PC-9 (cell line): ENCODE measurements around the gene SYNGR1. TPM values are rescaled to one million over a fixed set of nuclear protein-coding genes. Genes with fewer than 3 reads are reported as not detected.
"Not testable (repeated sequence)": the region's sequence is repeated elsewhere in the genome, so short reads cannot be mapped to it uniquely, and the experiment has no call there.

Experiments
- BruUV-seq: library from RNA; stranded (reverse); fragments of 400-500 nt; replicated peaks from 2 replicates; lab custom pipeline; 2021; lab: Mats Ljungman, UMichigan
- CTCF ChIA-PET: fragments of 300-600 bp; sonication (Branson Sonifier 250); formaldehyde crosslinking; loops from one replicate; lab custom pipeline; 2022; ENCODE audit warnings: antibody characterized with exemption; lab: Charles Lee
- POLR2A ChIA-PET: fragments of 300-600 bp; sonication (Branson Sonifier 250); formaldehyde crosslinking; loops from one replicate; lab custom pipeline; 2022; ENCODE audit warnings: antibody characterized with exemption; ENCODE audit not compliant: unreplicated experiment; lab: Charles Lee
- DNase-seq, 2 experiments: peaks; one replicate each; pipeline versions ENCODE4 v3.0.0 to v3.0.0-alpha.2; 2015 to 2022; ENCODE audit warnings: mixed read lengths in 1 of 2
- H2AFZ ChIP-seq: fragments of 200-600 bp; sonication (generic); 2 replicates; pipeline ENCODE4 v1.8.1; 2017; ENCODE audit warnings: antibody characterized with exemption
- H3F3A ChIP-seq: fragments of 200-600 bp; sonication (generic); 2 replicates; pipeline ENCODE4 v1.8.1; 2017; ENCODE audit warnings: antibody characterized with exemption, mild to moderate bottlenecking, low read depth; ENCODE audit not compliant: insufficient read depth
- H3K27ac ChIP-seq: fragments of 200-600 bp; sonication (generic); 2 replicates; pipeline ENCODE4 v1.6.1; 2016; ENCODE audit warnings: mixed run types
- H3K27me3 ChIP-seq: fragments of 200-600 bp; sonication (generic); 2 replicates; pipeline ENCODE4 v1.6.1; 2016; ENCODE audit warnings: low read depth, mixed run types; ENCODE audit not compliant: insufficient read depth
- H3K36me3 ChIP-seq: fragments of 200-600 bp; sonication (generic); 2 replicates; pipeline ENCODE4 v1.6.1; 2016; ENCODE audit warnings: low read depth, mixed run types
- H3K4me1 ChIP-seq: fragments of 200-600 bp; sonication (generic); replicated peaks from 2 replicates; pipeline ENCODE4 v1.6.1; 2016; ENCODE audit warnings: mixed run types; ENCODE audit not compliant: insufficient read depth
- H3K4me2 ChIP-seq: fragments of 200-600 bp; sonication (generic); 2 replicates; pipeline ENCODE4 v1.6.1; 2017; ENCODE audit warnings: mixed run types
- H3K4me3 ChIP-seq: fragments of 200-600 bp; sonication (generic); 2 replicates; pipeline ENCODE4 v1.6.1; 2016; ENCODE audit warnings: mixed run types
- H3K79me2 ChIP-seq: fragments of 200-600 bp; sonication (generic); 2 replicates; pipeline ENCODE4 v1.6.1; 2017; ENCODE audit warnings: low read depth, mixed run types
- H3K9me2 ChIP-seq: fragments of 200-600 bp; sonication (generic); 2 replicates; pipeline ENCODE4 v1.8.1; 2017; ENCODE audit warnings: mild to moderate bottlenecking; ENCODE audit not compliant: insufficient read depth
- H3K9me3 ChIP-seq: fragments of 200-600 bp; sonication (generic); 2 replicates; pipeline ENCODE4 v1.8.1; 2016; ENCODE audit warnings: low read depth; ENCODE audit not compliant: insufficient read depth
- H4K20me1 ChIP-seq: fragments of 200-600 bp; sonication (generic); 2 replicates; pipeline ENCODE4 v1.8.1; 2017; ENCODE audit not compliant: insufficient read depth
- CTCF ChIP-seq: fragments of 200-600 bp; sonication (generic); conservative IDR thresholded peaks from 2 replicates; pipeline ENCODE4 v1.6.1; 2017; ENCODE audit warnings: mixed run types, antibody characterized with exemption, mild to moderate bottlenecking, moderate library complexity
- EZH2 ChIP-seq: fragments of 200-600 bp; sonication (generic); IDR thresholded peaks from 2 replicates; pipeline ENCODE4 v1.8.0; 2017; ENCODE audit warnings: antibody characterized with exemption, low read depth
- intact Hi-C: fragments of 100-400 bp; cut with micrococcal nuclease; formaldehyde crosslinking; loops from one replicate; pipeline ENCODE4 v1.10.0; 2022; ENCODE audit not compliant: unreplicated experiment
- total RNA-seq: library from RNA; stranded (reverse); gene quantifications from 2 replicates; pipeline ENCODE4 v1.2.3, GENCODE V29; 2021

SYNGR1 gene
- total RNA-seq, 1 experiment from 2014 or later = 12.0 TPM

GRCh38 chr22:39336411-39336810, 13.4 kb upstream of the SYNGR1 start:
- no peaks in the 10 kb centered on the region for H3K4me1 ChIP-seq
- H3K4me2 ChIP-seq = no peak overlapping the region
- ChIA-PET CTCF (no interaction called here), POLR2A (no interaction called here)
- no peaks in the 10 kb centered on the region for H3K79me2 ChIP-seq
- H3K36me3 ChIP-seq = no peaks in the 10 kb centered on the region
- no TSS peak for BruUV-seq
- H3K4me3 ChIP-seq = no peak overlapping the region
- H3K27ac ChIP-seq = no peak overlapping the region
- H3K9me3 ChIP-seq = no peaks in the 10 kb centered on the region
- intact Hi-C loops = no loop called here
- H3K9me2 ChIP-seq = no peaks in the 10 kb centered on the region
- DNase-seq = peak in 1 of 2 experiments; percentile 32
- H4K20me1 ChIP-seq = no peaks in the 10 kb centered on the region
- no peak overlapping the region for H2AFZ ChIP-seq
- H3K27me3 ChIP-seq = no peaks in the 10 kb centered on the region
- TF ChIP-seq EZH2 = no peak
- no peak for TF ChIP-seq CTCF
- no peaks in the 10 kb centered on the region; the same call in 1 of the 2 replicates for H3F3A ChIP-seq

- intact Hi-C loops, H3K4me3 ChIP-seq, H3K9me2 ChIP-seq, H2AFZ ChIP-seq, H3K9me3 ChIP-seq, H3K27me3 ChIP-seq, H3K36me3 ChIP-seq, BruUV-seq, H3K27ac ChIP-seq, H3F3A ChIP-seq, H3K4me2 ChIP-seq, H3K79me2 ChIP-seq, H4K20me1 ChIP-seq: not testable (repeated sequence)
- POLR2A ChIA-PET = interaction anchor here (0.7 kb wide), 1 partner anchor 23 kb away, joined by 36 read pairs; no protein-coding TSS in a partner anchor
- peaks cover 16% of the 10 kb centered on the region for H3K4me1 ChIP-seq
- peak in 1 of 2 experiments; percentile 61 for DNase-seq
- CTCF ChIA-PET = interaction anchor here (0.8 kb wide), 1 partner anchor 9 kb away, joined by 5 read pairs; no protein-coding TSS in a partner anchor
Measured at GRCh38 chr22:39339775-39340174, 10.0 kb upstream of the SYNGR1 start.

- Histone ChIP-seq H3K27ac (no peak overlapping the region), H3K36me3 (no peaks in the 10 kb centered on the region), H4K20me1 (no peaks in the 10 kb centered on the region), H3K4me3 (no peak overlapping the region), H3K9me2 (no peaks in the 10 kb centered on the region), H3K9me3 (no peaks in the 10 kb centered on the region), H3K27me3 (no peaks in the 10 kb centered on the region), H2AFZ (no peak overlapping the region), H3K4me2 (no peak overlapping the region), H3K4me1 (peaks cover 16% of the 10 kb centered on the region), H3K79me2 (no peaks in the 10 kb centered on the region), H3F3A (peaks cover 5% of the 10 kb centered on the region)
- intact Hi-C loops = no loop called here
- ChIA-PET POLR2A (no interaction called here), CTCF (no interaction called here)
- DNase-seq = no peak
- no TSS peak for BruUV-seq
- TF ChIP-seq EZH2 (no peak), CTCF (no peak)
Measured at GRCh38 chr22:39341179-39341578, 8.6 kb upstream of the SYNGR1 start.
